ENCODE data around the gene HPCAL4.

- TF ChIP-seq, protein P1, sequence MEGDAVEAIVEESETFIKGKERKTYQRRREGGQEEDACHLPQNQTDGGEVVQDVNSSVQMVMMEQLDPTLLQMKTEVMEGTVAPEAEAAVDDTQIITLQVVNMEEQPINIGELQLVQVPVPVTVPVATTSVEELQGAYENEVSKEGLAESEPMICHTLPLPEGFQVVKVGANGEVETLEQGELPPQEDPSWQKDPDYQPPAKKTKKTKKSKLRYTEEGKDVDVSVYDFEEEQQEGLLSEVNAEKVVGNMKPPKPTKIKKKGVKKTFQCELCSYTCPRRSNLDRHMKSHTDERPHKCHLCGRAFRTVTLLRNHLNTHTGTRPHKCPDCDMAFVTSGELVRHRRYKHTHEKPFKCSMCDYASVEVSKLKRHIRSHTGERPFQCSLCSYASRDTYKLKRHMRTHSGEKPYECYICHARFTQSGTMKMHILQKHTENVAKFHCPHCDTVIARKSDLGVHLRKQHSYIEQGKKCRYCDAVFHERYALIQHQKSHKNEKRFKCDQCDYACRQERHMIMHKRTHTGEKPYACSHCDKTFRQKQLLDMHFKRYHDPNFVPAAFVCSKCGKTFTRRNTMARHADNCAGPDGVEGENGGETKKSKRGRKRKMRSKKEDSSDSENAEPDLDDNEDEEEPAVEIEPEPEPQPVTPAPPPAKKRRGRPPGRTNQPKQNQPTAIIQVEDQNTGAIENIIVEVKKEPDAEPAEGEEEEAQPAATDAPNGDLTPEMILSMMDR (IDR thresholded peaks at IDR 0.05) = peak; percentile 42 to 93 (median 91)
- no peak for TF ChIP-seq POLR2A (IDR thresholded peaks at IDR 0.05)
Measured at GRCh38 chr1:39720094-39720999, 29.1 kb upstream of the HPCAL4 start.

Data from body of pancreas (tissue), 4 donors.